Hepatocyte (in vitro differentiated cells): Measurements from ENCODE around the gene HNRNPCL1. TPM values are rescaled to one million over a fixed set of nuclear protein-coding genes. Genes with fewer than 3 reads are reported as not detected.

Experiments used
- polyA plus RNA-seq: library from polyadenylated mRNA; unstranded; fragments of >200 nt; fragmentation: Nextera tagmentation; extraction: Ambion mirVana; gene quantifications from 2 replicates; pipeline ENCODE4 v1.2.1, GENCODE V29; 2016
- total RNA-seq: library from RNA; depleted of rRNA; stranded (reverse); fragments of >200 nt; gene quantifications from 2 replicates; pipeline ENCODE4 v1.2.3, GENCODE V29; 2014

HNRNPCL1 gene
- total and polyA plus RNA-seq, 2 experiments from 2014 or later, result not detected

Other genes with a start within 250 kb of the HNRNPCL1 start
- gene DHRS3, start 230.5 kb downstream of the HNRNPCL1 start, total RNA-seq, result 98.9 and 103 TPM in 2 replicates
- 75.9 and 84.1 TPM in 2 replicates for gene DHRS3, start 230.5 kb downstream of the HNRNPCL1 start, polyA plus RNA-seq
- 0.20 TPM in 1 of 2 replicates, not detected in the other for gene AADACL4, start 204.6 kb downstream of the HNRNPCL1 start, total RNA-seq
- gene AADACL4, start 204.6 kb downstream of the HNRNPCL1 start, polyA plus RNA-seq, result not detected in 2 replicates
- gene AADACL3, start 132.6 kb downstream of the HNRNPCL1 start, total RNA-seq, result 0.10 TPM in 1 of 2 replicates, not detected in the other
- gene AADACL3, start 132.6 kb downstream of the HNRNPCL1 start, polyA plus RNA-seq, result not detected in 2 replicates
- gene CFAP107, start 102.5 kb downstream of the HNRNPCL1 start, total RNA-seq, result not detected in 2 replicates
- gene CFAP107, start 102.5 kb downstream of the HNRNPCL1 start, polyA plus RNA-seq, result not detected in 2 replicates
- gene PRAMEF12, start 75.0 kb downstream of the HNRNPCL1 start, total RNA-seq, result not detected in 2 replicates
- gene PRAMEF12, start 75.0 kb downstream of the HNRNPCL1 start, polyA plus RNA-seq, result not detected in 2 replicates
- not detected in 2 replicates for gene PRAMEF1, start 57.3 kb downstream of the HNRNPCL1 start, total RNA-seq
- not detected in 2 replicates for gene PRAMEF1, start 57.3 kb downstream of the HNRNPCL1 start, polyA plus RNA-seq
- gene PRAMEF11, start 17.3 kb downstream of the HNRNPCL1 start, total RNA-seq, result not detected in 2 replicates
- gene PRAMEF11, start 17.3 kb downstream of the HNRNPCL1 start, polyA plus RNA-seq, result not detected in 2 replicates
- gene PRAMEF2, start 8.4 kb upstream of the HNRNPCL1 start, total RNA-seq, result not detected in 2 replicates
- not detected in 2 replicates for gene PRAMEF2, start 8.4 kb upstream of the HNRNPCL1 start, polyA plus RNA-seq
- gene PRAMEF4, start 37.5 kb upstream of the HNRNPCL1 start, total RNA-seq, result not detected in 2 replicates
- gene PRAMEF4, start 37.5 kb upstream of the HNRNPCL1 start, polyA plus RNA-seq, result not detected in 2 replicates
- gene PRAMEF10, start 49.5 kb upstream of the HNRNPCL1 start, total RNA-seq, result not detected in 2 replicates
- gene PRAMEF10, start 49.5 kb upstream of the HNRNPCL1 start, polyA plus RNA-seq, result not detected in 2 replicates
- gene PRAMEF7, start 67.9 kb upstream of the HNRNPCL1 start, total RNA-seq, result not detected in 2 replicates
- gene PRAMEF7, start 67.9 kb upstream of the HNRNPCL1 start, polyA plus RNA-seq, result not detected in 2 replicates
- gene PRAMEF6, start 98.9 kb upstream of the HNRNPCL1 start, total RNA-seq, result not detected in 2 replicates
- not detected in 2 replicates for gene PRAMEF6, start 98.9 kb upstream of the HNRNPCL1 start, polyA plus RNA-seq
- not detected in 2 replicates for gene PRAMEF27, start 207.9 kb upstream of the HNRNPCL1 start, total RNA-seq
- gene PRAMEF27, start 207.9 kb upstream of the HNRNPCL1 start, polyA plus RNA-seq, result not detected in 2 replicates
- not detected in 2 replicates for gene HNRNPCL3, start 212.0 kb upstream of the HNRNPCL1 start, total RNA-seq
- gene HNRNPCL3, start 212.0 kb upstream of the HNRNPCL1 start, polyA plus RNA-seq, result not detected in 2 replicates
- not detected in 2 replicates for gene PRAMEF25, start 222.1 kb upstream of the HNRNPCL1 start, total RNA-seq
- not detected in 2 replicates for gene PRAMEF25, start 222.1 kb upstream of the HNRNPCL1 start, polyA plus RNA-seq